Mucosa of gallbladder (tissue), 1 donor: Measurements from ENCODE around the gene IPO8. TPM values are rescaled to one million over a fixed set of nuclear protein-coding genes. Genes with fewer than 3 reads are reported as not detected.
"Not testable (repeated sequence)": the region's sequence is repeated elsewhere in the genome, so short reads cannot be mapped to it uniquely, and the experiment has no call there.

Experiments
- DNase-seq: peaks from one replicate; pipeline ENCODE4 v3.0.0-alpha.2; 2020; ENCODE audit warnings: low spot score
- total RNA-seq: library from RNA; stranded (reverse); gene quantifications from one replicate; pipeline ENCODE4 v1.2.1, GENCODE V29; 2021
- donor health status: DM: no; HTN: no; CAD: no.

IPO8 gene
- total RNA-seq, 1 donor from 2014 or later: 48.0 TPM

- DNase-seq: not testable (repeated sequence)
These were observed 85.8 kb downstream of the IPO8 start for GRCh38 chr12:30609819-30610218.

GRCh38 chr12:30604302-30604701 is 91.4 kb downstream of the IPO8 start:
- not testable (repeated sequence) for DNase-seq

GRCh38 chr12:30603129-30603528 is 92.5 kb downstream of the IPO8 start:
- DNase-seq: no peak

- DNase-seq: no peak
These were observed 93.0 kb downstream of the IPO8 start for GRCh38 chr12:30602678-30603077.

- DNase-seq: no peak
These were observed 96.1 kb downstream of the IPO8 start for GRCh38 chr12:30599608-30600007.

GRCh38 chr12:30598889-30599288 is 96.8 kb downstream of the IPO8 start:
- DNase-seq: no peak

- no peak for DNase-seq
These were observed 99.9 kb downstream of the IPO8 start for GRCh38 chr12:30595742-30596141.

GRCh38 chr12:30594509-30594908 is 101.2 kb downstream of the IPO8 start:
- no peak for DNase-seq

- DNase-seq: not testable (repeated sequence)
These were observed 107.1 kb downstream of the IPO8 start for GRCh38 chr12:30588572-30588971.

- DNase-seq: no peak
These were observed 107.9 kb downstream of the IPO8 start for GRCh38 chr12:30587782-30588181.

- no peak for DNase-seq
These were observed 109.8 kb downstream of the IPO8 start for GRCh38 chr12:30585877-30586276.

- DNase-seq: no peak
These were observed 112.7 kb downstream of the IPO8 start for GRCh38 chr12:30582943-30583342.

GRCh38 chr12:30580344-30580743 is 115.3 kb downstream of the IPO8 start:
- no peak for DNase-seq

Other genes starting within 250 kb of the IPO8 start
- 15.9 TPM for gene CAPRIN2, start 59.1 kb upstream of the IPO8 start, total RNA-seq
- gene TSPAN11, start 230.9 kb upstream of the IPO8 start, total RNA-seq: 6.7 TPM